H1 (cell line): ENCODE data around the gene DCTD. TPM values are rescaled to one million over a fixed set of nuclear protein-coding genes. Genes with fewer than 3 reads are reported as not detected.

ENCODE experiments used
- CTCF ChIA-PET: fragments of 300-600 bp; sonication (Branson Sonifier 250); formaldehyde crosslinking; loops from one replicate; lab custom pipeline; 2021; ENCODE audit not compliant: partially characterized antibody; lab: Charles Lee
- POLR2A ChIA-PET: fragments of 300-600 bp; sonication (Branson Sonifier 250); formaldehyde crosslinking; loops from one replicate; lab custom pipeline; 2021; ENCODE audit warnings: inconsistent platforms; ENCODE audit not compliant: partially characterized antibody; lab: Charles Lee
- DNase-seq, 2 experiments: peaks; one replicate each; pipeline versions ENCODE4 v3.0.0 to v3.0.0-alpha.2; 2010 to 2022; ENCODE audit warnings: low spot score in 2 of 2, low read depth in 1 of 2, mixed read lengths in 1 of 2
- FAIRE-seq: peaks from 2 replicates; lab custom pipeline; 2011; peaks lifted over from hg19 to GRCh38; lab: Jason Lieb, UNC
- H2AFZ ChIP-seq: 2 replicates; pipeline ENCODE4 v1.8.1; 2012; ENCODE audit warnings: low read length, inconsistent platforms
- H2AK5ac ChIP-seq: 2 replicates; pipeline ENCODE4 v1.6.1; 2013; ENCODE audit warnings: low read depth, low read length
- H2BK120ac ChIP-seq: replicated peaks from 2 replicates; pipeline ENCODE3; 2013; ENCODE audit warnings: low read depth, low read length, inconsistent platforms
- H2BK12ac ChIP-seq: 2 replicates; pipeline ENCODE4 v1.6.1; 2013; ENCODE audit warnings: low read depth, low read length
- H2BK15ac ChIP-seq: 2 replicates; pipeline ENCODE4 v1.6.1; 2013; ENCODE audit warnings: low read length
- H2BK20ac ChIP-seq: 2 replicates; pipeline ENCODE4 v1.6.1; 2013; ENCODE audit warnings: low read length
- H2BK5ac ChIP-seq: 2 replicates; pipeline ENCODE4 v1.6.1; 2013; ENCODE audit warnings: low read depth, low read length
- H3K14ac ChIP-seq: 2 replicates; pipeline ENCODE4 v1.6.1; 2013; ENCODE audit warnings: inconsistent platforms; ENCODE audit not compliant: insufficient read length
- H3K18ac ChIP-seq: 2 replicates; pipeline ENCODE4 v1.6.1; 2013; ENCODE audit warnings: low read length; ENCODE audit errors: extremely low read depth
- H3K23ac ChIP-seq: 2 replicates; pipeline ENCODE4 v1.6.1; 2013; ENCODE audit warnings: inconsistent platforms; ENCODE audit not compliant: insufficient read length
- H3K23me2 ChIP-seq: 2 replicates; pipeline ENCODE4 v1.6.1; 2013; ENCODE audit warnings: low read depth, low read length
- H3K27ac ChIP-seq: 2 replicates; pipeline ENCODE4 v1.6.1; 2011; ENCODE audit warnings: low read depth, low read length, inconsistent platforms
- H3K27me3 ChIP-seq, 4 experiments: replicated peaks in 1 of 4; 1 replicate in 1 of 4; 2 replicates in 3 of 4; pipeline versions ENCODE4 v1.6.1 to v1.8.1; 2011 to 2013; ENCODE audit warnings: low read length in 3 of 4, mild to moderate bottlenecking in 3 of 4, inconsistent platforms in 2 of 4, mixed read lengths in 2 of 4, moderate library complexity in 1 of 4; ENCODE audit not compliant: control insufficient read depth in 3 of 4, insufficient read depth in 3 of 4; ENCODE audit errors: extremely low read depth in 1 of 4
- H3K36me3 ChIP-seq, 4 experiments: 2 replicates each; pipeline versions ENCODE4 v1.6.1 to v1.8.1; 2011 to 2013; ENCODE audit warnings: mild to moderate bottlenecking in 4 of 4, low read length in 3 of 4, moderate library complexity in 2 of 4, control low read depth in 1 of 4, inconsistent platforms in 1 of 4; ENCODE audit not compliant: insufficient read depth in 4 of 4, control insufficient read depth in 2 of 4
- H3K4ac ChIP-seq: replicated peaks from 2 replicates; pipeline ENCODE3; 2013; ENCODE audit warnings: low read length, low read depth, mixed read lengths, inconsistent platforms; ENCODE audit not compliant: insufficient read length
- H3K4me1 ChIP-seq, 4 experiments: replicated peaks in 1 of 4; 1 replicate in 1 of 4; 2 replicates in 3 of 4; pipeline versions ENCODE4 v1.6.1 to v1.8.1; 2011 to 2013; ENCODE audit warnings: low read length in 3 of 4, inconsistent platforms in 2 of 4, mixed read lengths in 1 of 4; ENCODE audit not compliant: insufficient read depth in 4 of 4, control insufficient read depth in 3 of 4
- H3K4me2 ChIP-seq, 2 experiments: 2 replicates each; pipeline versions ENCODE4 v1.6.1 to v1.8.1; 2011 to 2013; ENCODE audit warnings: low read depth in 2 of 2, low read length in 2 of 2, control low read depth in 1 of 2, inconsistent platforms in 1 of 2, mild to moderate bottlenecking in 1 of 2; ENCODE audit not compliant: insufficient read depth in 1 of 2
- H3K4me3 ChIP-seq, 4 experiments: fragments of 200-600, 300-600 bp in 1 of 4; sonication (generic), shearing (Covaris generic), sonication (Bioruptor Twin) in 1 of 4; 2 replicates each; pipeline versions ENCODE4 v1.5.1 to v1.8.1; 2011 to 2016; ENCODE audit warnings: low read length in 4 of 4, low read depth in 3 of 4, control low read depth in 2 of 4, inconsistent platforms in 2 of 4, mild to moderate bottlenecking in 2 of 4, mixed read lengths in 1 of 4, moderate library complexity in 1 of 4; ENCODE audit not compliant: insufficient read depth in 2 of 4; ENCODE audit errors: extremely low read depth in 1 of 4
- H3K56ac ChIP-seq: replicated peaks from 2 replicates; pipeline ENCODE3; 2013; ENCODE audit warnings: low read depth, mild to moderate bottlenecking, mixed read lengths, low read length, inconsistent platforms; ENCODE audit not compliant: insufficient read length
- H3K79me1 ChIP-seq: 2 replicates; pipeline ENCODE4 v1.6.1; 2013; ENCODE audit warnings: low read depth, low read length, control low read depth
- H3K79me2 ChIP-seq, 2 experiments: 2 replicates each; pipeline versions ENCODE4 v1.6.1 to v1.8.1; 2012 to 2013; ENCODE audit warnings: low read length in 2 of 2, mild to moderate bottlenecking in 2 of 2, inconsistent platforms in 1 of 2; ENCODE audit not compliant: insufficient read depth in 2 of 2, control insufficient read depth in 1 of 2
- H3K9ac ChIP-seq, 4 experiments: replicated peaks in 1 of 4; 1 replicate in 1 of 4; 2 replicates in 3 of 4; pipeline versions ENCODE4 v1.6.1 to v1.8.1; 2011 to 2013; ENCODE audit warnings: low read depth in 3 of 4, low read length in 3 of 4, control low read depth in 2 of 4, mild to moderate bottlenecking in 2 of 4, moderate library complexity in 2 of 4, inconsistent platforms in 1 of 4; ENCODE audit errors: extremely low read depth in 1 of 4
- H3K9me3 ChIP-seq, 2 experiments: 2 replicates each; pipeline versions ENCODE4 v1.6.1 to v1.8.1; 2012 to 2013; ENCODE audit warnings: mild to moderate bottlenecking in 2 of 2, moderate library complexity in 2 of 2, control low read depth in 1 of 2, inconsistent platforms in 1 of 2, low read depth in 1 of 2, low read length in 1 of 2, mixed read lengths in 1 of 2; ENCODE audit not compliant: insufficient read depth in 2 of 2
- H4K20me1 ChIP-seq, 2 experiments: replicated peaks in 1 of 2; 2 replicates each; pipeline versions ENCODE3 to v1.8.1; 2011 to 2013; ENCODE audit warnings: inconsistent platforms in 2 of 2, low read length in 2 of 2, mild to moderate bottlenecking in 1 of 2; ENCODE audit not compliant: insufficient read depth in 2 of 2, control insufficient read depth in 1 of 2
- H4K5ac ChIP-seq: 2 replicates; pipeline ENCODE4 v1.6.1; 2013; ENCODE audit warnings: low read length, low read depth, mixed read lengths, inconsistent platforms; ENCODE audit not compliant: insufficient read length
- H4K8ac ChIP-seq: 2 replicates; pipeline ENCODE4 v1.8.0; 2013; ENCODE audit warnings: mild to moderate bottlenecking, moderate library complexity, low read length, inconsistent platforms; ENCODE audit not compliant: insufficient read depth; ENCODE audit errors: extremely low read depth
- H4K91ac ChIP-seq: replicated peaks from 2 replicates; pipeline ENCODE3; 2013; ENCODE audit warnings: low read length, mixed read lengths, inconsistent platforms; ENCODE audit not compliant: insufficient read length
- BCL11A ChIP-seq, 2 experiments: IDR thresholded peaks; one replicate each; pipeline ENCODE4 v1.6.1; 2011; ENCODE audit warnings: low read depth in 2 of 2, low read length in 2 of 2, mild to moderate bottlenecking in 2 of 2
- FOSL1 ChIP-seq: IDR thresholded peaks from 2 replicates; pipeline ENCODE4 v1.6.1; 2011; ENCODE audit warnings: mild to moderate bottlenecking, low read depth, low read length, moderate library complexity; ENCODE audit not compliant: insufficient read depth
- GABPA ChIP-seq: IDR thresholded peaks from 2 replicates; pipeline ENCODE4 v1.6.1; 2011; ENCODE audit warnings: mild to moderate bottlenecking, low read length, moderate library complexity, borderline replicate concordance; ENCODE audit not compliant: insufficient read depth
- KDM1A ChIP-seq: fragments of 200-600, 300-600 bp; sonication (generic); IDR thresholded peaks from 2 replicates; pipeline ENCODE4 v1.7.1; 2016; ENCODE audit warnings: mild to moderate bottlenecking, low read length, borderline replicate concordance
- NRF1 ChIP-seq: IDR thresholded peaks from 2 replicates; pipeline ENCODE4 v1.6.1; 2011; ENCODE audit warnings: mild to moderate bottlenecking, low read depth, low read length, improper control_type of control experiment
- RBBP5 ChIP-seq: IDR thresholded peaks from 2 replicates; pipeline ENCODE4 v1.7.1; 2012; ENCODE audit warnings: low read depth, mild to moderate bottlenecking, inconsistent platforms, low read length, moderate library complexity, borderline replicate concordance
- SAP30 ChIP-seq: fragments of 300-600 bp; sonication (generic); IDR thresholded peaks from 2 replicates; pipeline ENCODE4 v1.7.1; 2012; ENCODE audit warnings: low read length, moderate library complexity, mild to moderate bottlenecking, inconsistent platforms; ENCODE audit not compliant: insufficient read depth, insufficient replicate concordance
- SP2 ChIP-seq: IDR thresholded peaks from 2 replicates; pipeline ENCODE4 v1.6.1; 2012; ENCODE audit warnings: mild to moderate bottlenecking, low read length, inconsistent platforms
- SUZ12 ChIP-seq: fragments of 200-600 bp; sonication (generic); IDR thresholded peaks from 2 replicates; pipeline ENCODE4 v1.6.1; 2012; ENCODE audit warnings: mild to moderate bottlenecking, inconsistent platforms, low read length, moderate library complexity, mixed read lengths
- TCF12 ChIP-seq: IDR thresholded peaks from 2 replicates; pipeline ENCODE4 v1.6.1; 2011; ENCODE audit warnings: low read depth, mild to moderate bottlenecking, low read length
- YY1 ChIP-seq: IDR thresholded peaks from 2 replicates; pipeline ENCODE4 v1.6.1; 2011; ENCODE audit warnings: low read depth, mild to moderate bottlenecking, low read length
- ZNF274 ChIP-seq: IDR thresholded peaks from 2 replicates; pipeline ENCODE4 v1.7.0; 2012; ENCODE audit warnings: low read length, borderline replicate concordance; ENCODE audit errors: extremely low read depth
- WGBS, 2 experiments: shearing (Covaris generic) in 1 of 2; methylation state at CpG; one replicate each; pipeline versions ENCODE4 v1.1.6 to v1.1.7; 2013 to 2015; ENCODE audit warnings: low lambda C conversion rate in 2 of 2, mixed read lengths in 2 of 2, inconsistent platforms in 1 of 2, low coverage in 1 of 2, missing lambda C conversion rate in 1 of 2; ENCODE audit not compliant: insufficient replicate concordance in 2 of 2, insufficient coverage in 1 of 2, insufficient read length in 1 of 2; ENCODE audit errors: extremely low coverage in 1 of 2, missing lambda C conversion rate in 1 of 2; 5-methylcytosine and 5-hydroxymethylcytosine counted together
- polyA plus RNA-seq, 7 experiments: library from polyadenylated mRNA; depleted of rRNA in 3 of 7; stranded (reverse) in 5 of 7; unstranded in 2 of 7; fragments of >200 nt in 5 of 7; fragments of 200-250 nt in 2 of 7; gene quantifications; 1 replicate in 5 of 7; 2 replicates in 1 of 7; 4 replicates in 1 of 7; pipeline versions ENCODE4 v1.2.1 to v1.2.3, GENCODE V29; 2011 to 2013; ENCODE audit warnings: missing spikeins in 2 of 7, mixed read lengths in 2 of 7
- total RNA-seq: library from RNA; stranded (reverse); fragmentation: NEBNext Ultra II Directional; extraction: Animal tissue kit (Norgen Biotek cat#: 25700); gene quantifications from 2 replicates; pipeline ENCODE4 v1.2.1, GENCODE V29; 2021
- TF ChIP-seq, protein P1 (sequence below): IDR thresholded peaks from 2 replicates; pipeline ENCODE4 v1.6.1; 2012; ENCODE audit warnings: inconsistent platforms

Gene DCTD
- total and polyA plus RNA-seq, 2 of the 8 experiments (the other 6 are each of a cell fraction or from before 2014, with no cell fraction given) = 60.2 to 69.5 TPM

DNA sequence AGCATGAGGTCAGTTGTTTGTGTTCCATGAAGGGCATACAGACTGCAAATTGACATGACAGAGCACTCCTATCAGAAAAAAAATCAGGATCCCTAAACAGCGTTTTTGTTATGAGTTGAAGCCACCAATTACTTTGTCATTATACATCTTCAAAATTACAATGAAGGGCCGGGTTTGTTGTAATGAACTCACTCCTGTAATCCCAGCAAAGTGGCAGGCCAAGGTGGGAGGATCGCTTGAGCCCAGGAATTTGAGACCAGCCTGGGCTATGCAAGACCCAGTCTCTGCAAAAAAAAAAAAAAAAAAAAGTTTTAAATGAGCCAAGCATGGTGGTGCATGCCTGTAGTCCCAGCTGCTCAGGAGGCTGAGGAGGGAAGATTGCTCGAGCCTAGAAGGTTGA, 3.5 kb upstream of the DCTD start:
- no peak overlapping the region for H2BK5ac ChIP-seq
- no peak overlapping the region for H2AFZ ChIP-seq
- no peak overlapping the region for H3K4ac ChIP-seq
- H4K5ac ChIP-seq = no peak overlapping the region
- H3K9me3 ChIP-seq = no peaks in the 10 kb centered on the region
- H3K27ac ChIP-seq = no peak overlapping the region
- no peak overlapping the region for H3K14ac ChIP-seq
- H3K23ac ChIP-seq = no peak overlapping the region
- no peak overlapping the region for H3K56ac ChIP-seq
- H3K18ac ChIP-seq = no peak overlapping the region
- H2BK12ac ChIP-seq = no peak overlapping the region
- H4K8ac ChIP-seq = no peak overlapping the region
- no peak overlapping the region for H2AK5ac ChIP-seq
- H3K36me3 ChIP-seq = no peaks in the 10 kb centered on the region
- no peak overlapping the region for H3K4me3 ChIP-seq
- no peak for DNase-seq
- no peak overlapping the region for H3K4me2 ChIP-seq
- H3K23me2 ChIP-seq = peaks cover 4% of the 10 kb centered on the region; the same call in 1 of the 2 replicates
- H3K79me2 ChIP-seq = 0 out of 4 replicates have a peak, but pooled peaks cover 0 to 2% of the 10 kb centered on the region in 2 experiments
- 83% methylated on average over 4 of the region's 4 CpGs; no CpG with 5 or more reads in 1 of the 2 experiments for WGBS, 2 experiments
- peaks cover 0 to 3% (median 0%) of the 10 kb centered on the region in 4 experiments; a peak in 3 of 7 replicates for H3K27me3 ChIP-seq
- H4K20me1 ChIP-seq = no peaks in the 10 kb centered on the region
- FAIRE-seq = no peak
- H3K4me1 ChIP-seq = peaks cover 2 to 7% (median 4%) of the 10 kb centered on the region in 4 experiments; a peak in 6 of 7 replicates
- H4K91ac ChIP-seq = no peak overlapping the region
- CTCF ChIA-PET = no interaction called here
- H3K79me1 ChIP-seq = no peaks in the 10 kb centered on the region
- H2BK15ac ChIP-seq = no peak overlapping the region
- no peak overlapping the region for H3K9ac ChIP-seq
- no peak overlapping the region for H2BK20ac ChIP-seq
- POLR2A ChIA-PET = interaction anchor here (0.6 to 1.4 kb wide), 2 partner anchors 10 to 583 kb away, joined by 3 read pairs; no protein-coding TSS in a partner anchor
- no peak overlapping the region for H2BK120ac ChIP-seq
- TF ChIP-seq SP2 (no peak), YY1 (no peak), GABPA (no peak), RBBP5 (no peak), SAP30 (no peak), SUZ12 (no peak), FOSL1 (no peak), ZNF274 (no peak), TCF12 (no peak), BCL11A (IDR thresholded peaks at IDR 0.05; ENCODE audit: low read depth in 2 of 2, low read length in 2 of 2) (no peak), NRF1 (no peak), KDM1A (no peak)
- TF ChIP-seq, protein P1, sequence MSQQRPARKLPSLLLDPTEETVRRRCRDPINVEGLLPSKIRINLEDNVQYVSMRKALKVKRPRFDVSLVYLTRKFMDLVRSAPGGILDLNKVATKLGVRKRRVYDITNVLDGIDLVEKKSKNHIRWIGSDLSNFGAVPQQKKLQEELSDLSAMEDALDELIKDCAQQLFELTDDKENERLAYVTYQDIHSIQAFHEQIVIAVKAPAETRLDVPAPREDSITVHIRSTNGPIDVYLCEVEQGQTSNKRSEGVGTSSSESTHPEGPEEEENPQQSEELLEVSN = no peak
